Thoracic aorta (tissue), 2 donors: ENCODE data around the gene STIM1. TPM values are rescaled to one million over a fixed set of nuclear protein-coding genes. Genes with fewer than 3 reads are reported as not detected.

ENCODE experiments used
- ATAC-seq: fragments of 150-250 bp; one replicate; pipeline ENCODE4 v1.8.0; 2017; ENCODE audit warnings: low read depth; ENCODE audit not compliant: insufficient number of reproducible peaks, low FRiP score
- DNase-seq: peaks from one replicate; pipeline ENCODE4 v3.0.0-alpha.2; 2020; ENCODE audit warnings: low spot score
- H3K27ac ChIP-seq, 2 donors: fragments of 200-600 bp; sonication (generic); 1 replicate in 1 of 2; 2 replicates in 1 of 2; pipeline ENCODE4 v1.5.1; 2016; ENCODE audit warnings: mild to moderate bottlenecking in 2 of 2, moderate library complexity in 2 of 2
- H3K27me3 ChIP-seq: fragments of 200-600 bp; sonication (generic); replicated peaks from 2 replicates; pipeline ENCODE4 v1.6.0; 2016; ENCODE audit warnings: mild to moderate bottlenecking; ENCODE audit not compliant: insufficient read depth
- H3K36me3 ChIP-seq: fragments of 200-600 bp; sonication (generic); one replicate; pipeline ENCODE4 v1.5.1; 2016
- H3K4me1 ChIP-seq, 2 donors: fragments of 200-600 bp; sonication (generic); 1 replicate in 1 of 2; 2 replicates in 1 of 2; pipeline versions ENCODE4 v1.5.1 to v1.6.0; 2016; ENCODE audit warnings: low read depth in 2 of 2, mild to moderate bottlenecking in 1 of 2; ENCODE audit not compliant: control insufficient read depth in 1 of 2
- H3K4me3 ChIP-seq: fragments of 200-600 bp; sonication (generic); 2 replicates; pipeline ENCODE4 v1.5.1; 2016; ENCODE audit warnings: mild to moderate bottlenecking
- H3K9me3 ChIP-seq: fragments of 200-600 bp; sonication (generic); 2 replicates; pipeline ENCODE4 v1.5.1; 2016
- total RNA-seq, 2 donors: library from RNA; depleted of rRNA; stranded (reverse); fragments of >200 nt; gene quantifications; one replicate each; pipeline versions ENCODE4 v1.1.0 to v1.2.3, GENCODE V29; 2016
- TF ChIP-seq, protein P1 (sequence below): fragments of 200-600 bp; sonication (generic); IDR thresholded peaks from one replicate; pipeline ENCODE4 v1.5.1; 2019; ENCODE audit warnings: antibody characterized with exemption

The STIM1 gene
- total RNA-seq, 2 donors from 2014 or later: 53.8 to 63.0 TPM

DNA sequence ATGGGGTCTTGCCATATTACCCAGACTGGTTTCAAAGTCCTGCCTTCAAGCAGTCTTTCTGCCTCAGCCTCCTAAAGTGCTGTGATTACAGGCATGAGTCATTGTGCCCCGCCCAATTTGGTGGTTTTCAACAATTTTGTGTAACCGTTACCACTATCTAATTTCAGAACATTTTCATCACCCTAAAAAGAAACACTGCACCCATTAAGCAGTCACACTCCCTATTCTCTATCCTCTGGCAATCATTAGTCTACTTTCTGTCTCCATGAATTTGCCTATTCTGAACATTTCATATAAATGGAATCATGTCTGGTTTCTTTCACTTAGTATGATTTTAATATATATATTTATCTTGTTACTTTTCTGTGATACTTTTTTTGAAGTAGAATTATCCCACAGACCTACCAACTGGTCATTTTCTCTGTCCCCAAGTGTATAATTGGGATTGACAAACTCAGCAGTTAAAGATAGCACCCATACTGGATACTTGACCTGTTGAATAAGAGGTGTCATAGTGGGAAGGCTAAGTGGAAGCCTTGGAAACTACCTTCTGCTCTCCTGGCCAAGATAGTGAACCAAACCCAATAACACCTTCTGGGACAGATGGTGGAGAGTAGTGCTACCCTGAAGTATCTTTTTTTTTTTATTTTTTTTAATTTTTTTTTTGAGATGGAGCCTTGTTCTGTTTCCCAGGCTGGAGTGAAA lies 64.8 kb downstream of the STIM1 start:
- no peaks in the 10 kb centered on the region for H3K27me3 ChIP-seq
- peaks cover 0 to 10% of the 10 kb centered on the region in 2 donors for H3K4me1 ChIP-seq
- no peaks in the 10 kb centered on the region for H3K9me3 ChIP-seq
- H3K4me3 ChIP-seq: no peak overlapping the region
- H3K27ac ChIP-seq: no peak overlapping the region
- no peaks in the 10 kb centered on the region for H3K36me3 ChIP-seq
- DNase-seq (no peak), ATAC-seq (no peak)
- TF ChIP-seq, protein P1, sequence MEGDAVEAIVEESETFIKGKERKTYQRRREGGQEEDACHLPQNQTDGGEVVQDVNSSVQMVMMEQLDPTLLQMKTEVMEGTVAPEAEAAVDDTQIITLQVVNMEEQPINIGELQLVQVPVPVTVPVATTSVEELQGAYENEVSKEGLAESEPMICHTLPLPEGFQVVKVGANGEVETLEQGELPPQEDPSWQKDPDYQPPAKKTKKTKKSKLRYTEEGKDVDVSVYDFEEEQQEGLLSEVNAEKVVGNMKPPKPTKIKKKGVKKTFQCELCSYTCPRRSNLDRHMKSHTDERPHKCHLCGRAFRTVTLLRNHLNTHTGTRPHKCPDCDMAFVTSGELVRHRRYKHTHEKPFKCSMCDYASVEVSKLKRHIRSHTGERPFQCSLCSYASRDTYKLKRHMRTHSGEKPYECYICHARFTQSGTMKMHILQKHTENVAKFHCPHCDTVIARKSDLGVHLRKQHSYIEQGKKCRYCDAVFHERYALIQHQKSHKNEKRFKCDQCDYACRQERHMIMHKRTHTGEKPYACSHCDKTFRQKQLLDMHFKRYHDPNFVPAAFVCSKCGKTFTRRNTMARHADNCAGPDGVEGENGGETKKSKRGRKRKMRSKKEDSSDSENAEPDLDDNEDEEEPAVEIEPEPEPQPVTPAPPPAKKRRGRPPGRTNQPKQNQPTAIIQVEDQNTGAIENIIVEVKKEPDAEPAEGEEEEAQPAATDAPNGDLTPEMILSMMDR: no peak

DNA sequence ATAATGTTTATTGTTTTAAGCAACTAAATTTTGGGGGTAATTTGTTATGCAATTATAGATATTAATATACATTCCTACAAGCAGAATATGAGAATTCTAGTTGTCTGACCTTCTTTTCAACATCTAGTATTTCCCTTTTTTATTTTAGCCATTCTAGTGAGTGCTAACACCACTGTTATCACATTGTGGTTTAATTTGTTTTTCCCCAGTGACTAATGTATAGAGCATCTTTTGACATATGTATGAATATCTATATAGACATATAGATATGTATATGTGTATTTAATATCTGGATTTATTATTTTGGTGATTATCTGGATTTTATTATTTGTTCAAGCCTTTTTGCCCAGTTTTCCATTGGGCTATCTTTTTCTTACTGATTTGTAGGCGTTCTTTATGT lies 66.6 kb downstream of the STIM1 start:
- no peaks in the 10 kb centered on the region for H3K27me3 ChIP-seq
- H3K27ac ChIP-seq: no peak overlapping the region
- H3K36me3 ChIP-seq: no peaks in the 10 kb centered on the region
- no peaks in the 10 kb centered on the region for H3K9me3 ChIP-seq
- no peak for ATAC-seq
- H3K4me1 ChIP-seq: peaks cover 0 to 11% of the 10 kb centered on the region in 2 donors
- TF ChIP-seq, protein P1: no peak
- DNase-seq: no peak
- H3K4me3 ChIP-seq: no peak overlapping the region

DNA sequence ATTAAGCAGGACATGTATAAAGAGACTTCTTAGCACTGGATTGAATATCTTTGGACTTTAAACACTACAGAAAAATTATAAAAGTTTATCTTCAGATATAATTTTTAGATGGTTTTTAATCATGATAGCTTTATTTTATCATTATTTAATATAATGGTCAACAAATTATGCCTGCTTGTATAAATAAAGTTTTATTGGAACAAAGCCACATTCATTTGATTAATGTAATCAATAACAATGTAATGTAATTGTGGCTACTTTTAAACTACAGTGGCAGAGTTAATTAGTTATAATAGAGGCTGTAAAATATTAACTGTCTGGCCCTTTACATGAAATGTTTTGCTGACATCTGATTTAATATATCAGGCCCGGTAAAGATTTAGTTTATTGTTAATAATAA lies 70.0 kb downstream of the STIM1 start:
- DNase-seq: no peak
- Histone ChIP-seq H3K27ac (no peak overlapping the region), H3K4me3 (no peak overlapping the region), H3K4me1 (peaks cover 9 to 10% of the 10 kb centered on the region in 2 donors), H3K27me3 (no peaks in the 10 kb centered on the region), H3K9me3 (no peaks in the 10 kb centered on the region), H3K36me3 (no peaks in the 10 kb centered on the region)
- TF ChIP-seq, protein P1: no peak
- ATAC-seq: no peak

DNA sequence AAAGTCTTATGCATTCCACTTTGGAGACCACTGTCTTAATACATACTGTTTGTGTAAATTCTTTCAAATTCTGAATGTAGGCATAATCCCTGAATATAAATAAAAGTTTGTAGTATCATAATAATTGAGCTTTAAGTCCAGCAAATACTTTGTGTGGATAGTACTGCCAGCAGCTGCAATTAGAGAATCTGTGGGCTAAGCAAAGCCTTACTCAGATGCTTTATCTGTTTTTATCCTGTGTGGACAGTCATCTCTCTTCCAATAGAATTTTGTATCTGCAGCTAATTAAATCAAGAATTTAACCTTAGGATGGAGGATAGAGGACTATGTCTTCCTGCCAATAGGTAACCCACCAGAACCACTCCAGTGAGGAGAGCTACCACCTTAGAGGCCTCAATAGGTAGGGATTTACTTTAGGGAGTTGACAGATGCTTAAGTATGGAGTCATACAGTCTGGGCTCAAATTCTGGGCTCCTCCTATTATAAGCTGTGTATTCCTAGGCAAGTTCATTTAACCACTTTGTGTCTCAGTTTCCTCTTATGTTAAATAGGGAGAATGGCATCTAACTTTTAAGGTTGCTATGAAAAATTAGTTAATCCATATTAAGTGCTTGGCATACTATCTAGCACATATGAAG lies 71.1 kb downstream of the STIM1 start:
- Histone ChIP-seq H3K27me3 (no peaks in the 10 kb centered on the region), H3K4me1 (peaks cover 9 to 10% of the 10 kb centered on the region in 2 donors), H3K36me3 (no peaks in the 10 kb centered on the region), H3K4me3 (no peak overlapping the region), H3K9me3 (no peaks in the 10 kb centered on the region), H3K27ac (no peak overlapping the region)
- ATAC-seq (no peak), DNase-seq (no peak)
- TF ChIP-seq, protein P1: no peak

DNA sequence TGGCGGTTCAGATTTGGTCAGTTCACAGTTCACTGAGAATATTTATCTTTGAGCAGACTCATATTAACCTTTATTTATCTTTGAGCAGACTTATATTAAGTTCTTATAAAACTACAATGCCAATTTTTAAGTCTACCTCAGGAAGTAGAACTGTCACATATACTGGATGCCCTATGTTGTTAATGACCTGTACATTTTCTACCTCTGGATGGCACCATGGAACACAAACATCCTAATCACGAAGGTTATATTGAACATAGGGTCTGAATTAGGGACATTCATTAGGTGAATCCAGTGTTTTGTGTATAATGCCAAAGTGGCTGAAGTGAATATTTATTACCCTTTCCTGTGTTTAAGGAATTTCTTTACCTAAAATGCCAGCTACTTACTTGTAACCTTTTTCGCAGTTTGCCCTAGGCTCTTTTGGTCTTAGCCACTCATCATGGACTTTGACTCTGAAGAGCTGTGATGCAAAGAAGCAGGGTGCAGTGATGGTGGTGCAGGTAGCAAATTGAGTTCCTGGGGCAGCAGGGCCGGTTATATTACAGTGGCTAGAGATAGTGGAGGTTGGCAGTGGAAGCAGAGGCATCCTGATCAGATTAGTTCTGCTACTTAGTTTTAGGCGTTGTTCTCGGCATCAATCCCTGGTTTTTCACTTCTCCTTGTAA lies 71.8 kb downstream of the STIM1 start:
- no peaks in the 10 kb centered on the region for H3K9me3 ChIP-seq
- DNase-seq (no peak), ATAC-seq (no peak)
- no peak overlapping the region for H3K4me3 ChIP-seq
- no peak overlapping the region for H3K27ac ChIP-seq
- peaks cover 9 to 10% of the 10 kb centered on the region in 2 donors for H3K4me1 ChIP-seq
- H3K36me3 ChIP-seq: no peaks in the 10 kb centered on the region
- no peaks in the 10 kb centered on the region for H3K27me3 ChIP-seq
- TF ChIP-seq, protein P1: no peak
